Activated naive CD4-positive, alpha-beta T cell treated with anti-CD3 and anti-CD28 coated beads, Interleukin-2, amount 50 U/mL, for 16 hours (primary cell): ENCODE measurements around the gene MUC5B.

Source experiments
- DNase-seq: peaks from one replicate; pipeline ENCODE4 v3.0.0-alpha.2; 2020

MUC5B gene

DNA sequence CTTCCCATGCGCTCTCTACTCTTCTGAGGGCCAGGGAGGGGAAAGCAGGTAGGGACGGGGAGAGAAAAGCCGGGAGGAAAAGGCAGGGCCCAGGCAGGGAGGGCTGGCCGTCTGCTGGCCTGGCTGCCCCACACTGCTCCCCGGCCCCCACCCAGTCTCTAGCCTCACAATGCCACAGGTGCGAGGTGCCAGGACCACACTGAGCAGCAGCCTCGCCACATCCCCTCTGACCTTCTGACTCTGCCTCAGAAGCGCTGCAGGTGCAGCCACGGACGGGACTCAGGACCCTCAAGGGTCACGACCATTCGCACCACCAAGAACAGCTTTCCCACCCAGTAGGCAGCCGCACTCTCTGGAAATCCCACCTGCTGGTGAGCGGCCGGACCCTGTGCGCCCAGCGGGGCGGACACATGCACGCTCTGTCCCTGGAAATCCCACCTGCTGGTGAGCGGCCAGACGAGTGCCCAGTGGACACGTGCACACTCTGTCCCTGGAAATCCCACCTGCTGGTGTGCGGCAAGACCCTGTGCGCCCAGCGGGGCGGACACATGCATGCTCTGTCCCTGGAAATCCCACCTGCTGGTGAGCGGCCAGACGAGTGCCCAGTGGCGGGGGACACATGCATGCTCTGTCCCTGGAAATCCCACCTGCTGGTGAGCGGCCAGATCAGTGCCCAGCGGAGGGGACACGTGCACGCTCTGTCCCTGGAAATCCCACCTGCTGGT lies 66.5 kb downstream of the MUC5B start:
- no peak for DNase-seq

GRCh38 chr11:1290052-1291040 lies 67.5 kb downstream of the MUC5B start:
- no peak for DNase-seq

DNA sequence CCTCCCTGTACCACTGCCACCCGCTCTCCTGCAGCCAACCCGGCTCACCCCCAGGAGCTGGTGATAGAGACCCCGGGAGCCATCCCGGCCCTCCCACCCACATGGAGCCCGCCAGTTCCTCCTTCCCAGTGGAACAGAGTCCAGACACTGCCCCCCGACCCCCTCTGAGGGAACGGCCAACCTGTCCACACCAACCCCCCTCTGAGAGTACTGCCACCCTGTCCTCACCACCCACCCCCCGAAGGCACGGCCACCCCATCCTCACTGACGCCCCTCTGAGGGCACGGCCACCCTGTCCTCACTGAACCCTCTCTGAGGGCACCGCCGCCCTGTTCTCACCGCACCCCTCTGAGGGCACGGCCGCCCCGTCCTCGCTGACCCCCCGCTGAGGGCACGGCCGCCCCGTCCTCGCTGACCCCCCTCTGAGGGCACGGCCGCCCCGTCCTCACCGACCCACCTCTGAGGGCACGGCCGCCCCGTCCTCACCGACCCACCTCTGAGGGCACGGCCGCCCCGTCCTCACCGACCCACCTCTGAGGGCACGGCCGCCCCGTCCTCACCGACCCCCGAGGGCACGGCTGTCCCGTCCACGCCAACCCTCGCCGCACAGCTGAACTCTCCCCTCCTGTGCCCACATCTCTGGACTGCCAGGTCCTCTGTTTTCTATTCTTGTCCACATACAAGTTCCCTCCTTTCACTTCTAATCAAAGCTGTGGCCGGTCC lies 68.6 kb downstream of the MUC5B start:
- DNase-seq: no peak

DNA sequence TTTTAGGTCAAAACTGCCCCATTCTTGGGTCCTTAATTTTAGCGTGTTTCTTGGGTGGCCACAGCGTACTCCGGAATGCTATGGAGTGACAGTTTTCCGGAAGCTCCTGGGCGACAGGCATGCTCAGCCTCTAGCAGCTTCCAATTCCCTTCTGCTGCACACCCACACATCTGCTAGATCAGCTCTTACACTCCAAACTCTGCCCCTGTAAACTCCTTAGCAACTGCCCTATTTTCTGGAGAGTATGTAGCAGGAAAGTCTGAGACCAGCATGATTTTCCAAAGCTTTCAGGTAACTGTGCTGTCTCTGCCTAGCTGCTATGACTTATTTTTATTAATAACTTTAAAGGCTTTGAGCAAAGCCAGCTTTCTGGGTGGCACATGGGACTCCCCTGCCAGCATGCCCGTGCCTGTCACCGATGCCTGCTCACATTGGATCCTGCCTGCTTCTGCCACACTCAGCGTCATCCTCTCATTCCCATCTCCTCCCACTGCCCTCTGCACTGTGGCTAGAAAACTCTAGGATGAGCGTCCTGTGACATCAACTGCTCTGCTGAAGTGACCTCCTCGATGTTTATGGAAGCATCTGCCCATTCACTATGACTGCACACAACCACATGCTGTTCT lies 69.3 kb downstream of the MUC5B start:
- DNase-seq: no peak

- DNase-seq: no peak
Measured at GRCh38 chr11:1292644-1293618, 70.1 kb downstream of the MUC5B start.

DNA sequence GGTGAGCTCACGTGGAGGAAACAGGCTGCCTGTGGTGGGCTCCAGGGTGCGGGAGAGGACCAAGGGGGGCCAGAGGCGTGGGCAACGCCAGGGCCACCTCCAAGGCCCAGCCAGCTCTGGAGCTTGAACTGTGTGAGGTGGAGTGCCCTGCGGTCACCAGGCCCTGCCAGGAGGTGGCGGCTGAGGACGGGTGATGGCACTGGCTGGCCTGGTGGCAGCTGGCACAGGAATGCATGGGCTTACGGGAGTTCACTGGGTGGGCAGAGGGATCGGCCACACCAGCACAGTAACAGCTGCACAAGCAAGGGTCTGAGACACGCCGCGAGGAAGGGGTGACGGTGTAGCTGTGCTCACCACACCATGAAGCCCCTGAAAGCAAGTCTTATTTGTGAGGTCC lies 70.8 kb downstream of the MUC5B start:
- no peak for DNase-seq

- no peak for DNase-seq
Measured at GRCh38 chr11:1295086-1295485, 72.2 kb downstream of the MUC5B start.

DNA sequence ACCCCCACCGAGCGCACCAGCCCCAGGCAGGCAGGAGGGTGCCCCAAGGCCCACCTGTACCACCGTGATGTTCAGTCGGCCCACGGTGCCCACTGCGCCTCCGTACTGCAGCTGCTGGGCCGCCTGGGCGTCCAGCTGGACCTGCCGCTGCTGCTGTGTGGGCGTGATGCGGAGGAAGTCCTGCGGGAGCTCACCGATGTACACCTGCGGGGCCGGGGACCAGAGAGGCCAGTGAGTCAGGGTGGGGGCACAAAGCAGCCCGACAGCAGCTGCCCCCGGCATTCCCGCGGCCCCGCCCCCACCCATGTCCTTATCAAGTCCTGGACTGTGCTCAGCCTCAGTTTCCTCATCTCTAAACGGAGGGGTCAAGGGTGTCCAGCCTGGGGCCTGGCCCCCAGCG lies 72.7 kb downstream of the MUC5B start:
- DNase-seq: no peak

DNA sequence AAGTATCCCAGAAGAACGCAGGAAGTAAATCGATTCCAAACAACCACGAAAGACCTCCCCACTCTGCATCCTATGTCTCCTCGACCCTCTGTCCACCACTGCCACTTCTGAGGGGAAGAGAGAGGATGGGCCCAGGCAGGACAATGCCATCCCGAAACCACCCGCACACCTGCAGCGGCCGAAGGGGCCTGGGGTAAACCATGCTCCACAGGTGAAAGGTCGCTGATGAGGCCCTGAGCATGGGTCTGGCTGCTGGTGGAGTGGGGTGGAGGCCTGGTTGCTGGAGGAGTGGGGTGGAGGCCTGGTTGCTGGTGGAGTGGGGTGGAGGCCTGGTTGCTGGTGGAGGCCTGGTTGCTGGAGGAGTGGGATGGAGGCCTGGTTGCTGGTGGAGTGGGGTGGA lies 73.4 kb downstream of the MUC5B start:
- no peak for DNase-seq

GRCh38 chr11:1297011-1297575 lies 74.2 kb downstream of the MUC5B start:
- no peak for DNase-seq

DNA sequence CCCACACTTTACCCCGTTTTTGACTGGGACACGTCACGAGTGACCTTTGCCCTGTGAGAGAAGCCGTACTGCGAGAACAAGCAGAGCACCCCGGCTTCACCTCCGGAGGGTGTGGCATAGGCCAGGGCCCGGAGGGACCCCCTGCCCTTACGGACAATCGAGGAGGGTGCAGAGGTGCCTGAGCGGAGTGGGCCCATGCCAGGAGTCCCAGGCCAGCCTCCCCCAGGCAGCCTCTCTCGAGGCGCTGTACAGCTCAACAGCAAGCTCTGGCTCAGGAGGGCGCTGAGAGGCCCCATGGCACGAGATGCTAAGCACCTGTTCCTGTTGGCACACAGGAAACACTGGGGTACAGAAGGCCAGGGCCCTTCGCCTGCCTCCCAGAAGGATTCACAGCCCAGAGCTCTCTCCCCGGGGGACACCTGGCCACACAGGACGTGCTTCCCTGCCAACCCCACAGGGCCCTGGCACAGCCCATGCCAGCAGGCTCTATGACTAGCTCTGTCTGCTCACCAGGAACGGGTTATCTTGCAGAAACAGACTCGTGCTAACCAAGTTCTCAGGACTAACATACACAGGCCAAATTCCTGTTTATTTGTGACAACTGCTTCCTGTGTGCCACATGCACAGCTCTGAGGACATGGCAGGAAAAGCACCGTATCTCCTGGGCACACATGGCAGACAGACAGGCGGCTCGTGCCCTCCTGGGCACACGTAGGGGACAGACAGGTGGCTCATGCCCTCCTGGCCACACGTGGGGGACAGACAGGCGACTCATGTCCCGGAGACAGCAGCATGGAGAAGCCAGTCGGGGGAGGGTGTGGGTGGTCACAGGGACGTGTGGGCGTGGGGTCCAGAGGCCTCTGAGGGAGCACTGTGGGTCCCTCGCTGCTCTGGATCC lies 75.0 kb downstream of the MUC5B start:
- DNase-seq: no peak

DNA sequence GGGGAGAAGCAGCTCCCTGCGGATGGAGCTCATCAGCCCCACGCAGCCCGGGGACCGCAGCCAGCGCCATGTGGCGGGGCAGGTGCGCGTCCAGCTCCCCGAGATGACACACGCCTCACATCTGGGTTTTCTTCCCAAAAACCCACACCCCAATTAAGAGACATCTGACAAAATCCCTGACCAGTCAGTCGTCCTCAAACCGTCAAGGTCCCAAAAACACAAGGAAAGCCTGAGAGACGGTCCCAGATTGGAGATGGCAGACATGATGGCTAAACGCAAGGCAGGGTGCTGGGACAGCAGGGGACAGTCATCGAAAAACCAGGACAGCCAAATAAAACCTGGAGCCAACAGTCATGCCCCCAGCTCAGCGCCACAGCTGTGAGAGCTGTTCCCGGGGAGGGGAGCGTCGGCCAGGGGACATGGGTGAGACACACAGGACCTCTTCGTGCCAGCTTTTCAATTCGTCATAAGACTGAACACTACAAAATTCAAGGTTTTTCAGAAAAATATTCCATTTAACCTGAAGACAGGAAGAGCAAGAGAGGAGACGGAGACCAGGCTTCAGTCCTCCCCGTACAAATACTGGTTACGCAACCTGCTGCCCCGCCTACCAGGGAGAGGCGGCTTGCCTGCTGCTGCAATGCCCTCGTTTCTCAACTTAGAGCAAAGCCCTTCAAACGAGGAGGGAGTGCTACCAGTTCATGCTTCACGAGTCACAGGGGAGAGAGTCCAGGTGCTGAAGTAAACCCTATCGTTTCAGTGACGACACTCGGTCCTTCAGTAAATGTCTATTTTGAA lies 76.0 kb downstream of the MUC5B start:
- DNase-seq: no peak

DNA sequence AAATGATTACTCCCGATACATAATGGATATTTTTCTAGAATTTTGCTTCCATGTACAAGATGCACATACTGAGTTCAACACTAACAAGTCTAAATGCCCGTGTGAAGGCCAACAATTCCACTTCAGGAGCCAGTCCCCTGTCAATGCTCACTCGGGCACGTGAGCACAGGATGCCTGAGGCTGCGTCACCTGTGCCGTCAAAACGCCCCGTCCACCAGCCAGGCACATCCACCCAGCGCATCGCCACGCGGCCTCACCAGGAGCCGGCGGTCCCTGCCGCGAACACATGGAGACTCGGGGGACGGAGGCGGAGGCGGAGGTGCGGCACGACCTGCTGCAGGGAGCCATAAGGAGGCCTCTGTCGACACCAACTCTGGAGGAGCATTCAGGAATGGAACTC lies 76.8 kb downstream of the MUC5B start:
- DNase-seq: no peak

GRCh38 chr11:1300121-1300520 lies 77.3 kb downstream of the MUC5B start:
- no peak for DNase-seq

GRCh38 chr11:1300569-1301187 lies 77.8 kb downstream of the MUC5B start:
- DNase-seq: no peak

GRCh38 chr11:1301220-1302000 lies 78.5 kb downstream of the MUC5B start:
- DNase-seq: no peak

DNA sequence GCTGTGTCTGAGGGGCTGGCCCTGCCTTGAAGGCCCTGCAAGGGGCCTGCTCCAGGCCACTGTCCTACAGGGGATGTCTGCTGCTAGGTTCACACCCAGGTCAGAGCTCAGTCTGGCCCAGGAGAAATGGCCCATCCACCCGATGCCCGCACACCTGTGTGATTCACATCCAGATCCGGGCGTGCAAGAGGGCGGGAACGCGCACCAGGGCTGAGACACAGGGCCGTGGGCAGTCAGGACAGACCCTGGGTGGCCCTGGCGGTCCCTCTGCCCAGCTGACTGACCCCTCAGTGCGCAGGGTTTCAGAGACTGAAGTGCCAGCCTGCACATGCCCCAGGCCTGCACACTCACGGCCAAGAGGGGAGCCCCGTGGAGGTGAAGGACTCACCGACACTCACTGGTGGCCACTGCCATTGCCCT lies 79.2 kb downstream of the MUC5B start:
- no peak for DNase-seq
